DMS153 treated with DMSO at 0.1 percent for 48 hours (cell line): Measurements from ENCODE around the gene B4GALT1.

Experiments used
- DNase-seq: peaks from one replicate; lab custom pipeline; 2025; ENCODE audit not compliant: unreplicated experiment; lab: John Stamatoyannopoulos, UW

Gene B4GALT1

DNA sequence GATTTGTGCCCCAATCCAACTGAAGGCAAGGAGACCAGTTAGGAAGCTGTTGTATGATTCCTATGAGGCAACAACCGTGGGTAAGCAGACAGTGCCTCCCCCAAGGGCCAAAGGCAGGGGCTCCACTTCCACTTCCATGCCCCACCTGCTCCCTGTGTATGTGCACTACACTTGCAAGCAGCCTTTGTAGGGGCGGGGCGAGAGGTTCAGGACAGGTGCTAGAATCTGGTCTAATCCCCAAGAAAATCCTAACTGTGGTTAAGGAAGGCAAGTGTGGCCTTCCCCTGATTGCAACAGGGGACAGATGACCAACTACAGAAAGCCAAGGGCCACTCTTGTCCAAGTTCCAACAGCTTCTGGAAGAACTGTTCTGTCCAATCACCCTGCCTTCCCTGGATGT lies 41.7 kb downstream of the B4GALT1 start:
- DNase-seq: no peak

DNA sequence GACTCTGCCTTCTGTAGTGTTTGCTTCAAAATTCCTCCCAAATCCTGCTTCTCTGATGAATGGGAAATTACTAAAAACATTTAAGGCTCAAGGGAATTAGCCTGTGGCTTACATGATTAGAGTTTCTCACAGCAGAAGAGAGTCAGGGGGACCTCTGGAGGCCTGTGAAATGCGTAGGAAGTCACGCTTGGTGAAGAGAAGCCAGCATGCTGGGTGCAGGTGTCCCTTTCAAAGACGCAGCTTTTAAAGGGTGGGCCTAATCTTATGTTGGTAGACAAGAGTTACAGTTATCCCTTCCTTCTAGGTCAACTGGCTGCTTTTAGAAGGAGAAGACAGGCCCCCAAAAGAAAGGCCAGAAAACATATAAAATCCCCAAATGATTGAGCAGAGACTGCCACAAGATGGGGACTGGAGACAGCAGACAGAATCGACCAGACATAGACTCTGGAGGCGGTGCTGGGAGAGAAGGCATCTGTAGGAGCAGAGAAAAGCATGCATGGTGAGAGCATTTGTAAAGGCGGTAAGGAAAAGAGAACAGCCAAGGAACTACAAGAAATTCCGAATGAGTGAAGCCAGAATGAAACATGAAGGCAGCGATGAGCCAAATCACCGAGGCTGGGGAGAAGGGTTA lies 42.3 kb downstream of the B4GALT1 start:
- DNase-seq: no peak

DNA sequence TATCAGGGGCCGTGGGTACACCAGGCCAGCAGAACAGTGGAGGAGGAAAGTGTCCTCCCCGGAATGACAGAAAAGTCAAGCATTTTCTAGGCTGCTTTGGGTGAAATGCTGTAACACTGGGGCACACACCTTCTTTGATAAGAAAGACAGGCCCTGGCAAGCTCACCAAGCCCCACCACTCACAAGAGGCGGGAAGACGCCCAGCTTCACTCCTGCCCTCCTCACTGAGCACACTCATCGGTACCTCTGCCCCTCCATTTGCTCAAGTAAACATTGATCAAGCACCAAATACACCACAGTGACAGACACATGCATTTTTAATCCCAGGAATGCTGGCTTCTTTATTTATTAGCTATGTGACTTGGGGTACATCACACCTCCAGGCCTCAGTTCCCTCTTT lies 43.1 kb downstream of the B4GALT1 start:
- no peak for DNase-seq

DNA sequence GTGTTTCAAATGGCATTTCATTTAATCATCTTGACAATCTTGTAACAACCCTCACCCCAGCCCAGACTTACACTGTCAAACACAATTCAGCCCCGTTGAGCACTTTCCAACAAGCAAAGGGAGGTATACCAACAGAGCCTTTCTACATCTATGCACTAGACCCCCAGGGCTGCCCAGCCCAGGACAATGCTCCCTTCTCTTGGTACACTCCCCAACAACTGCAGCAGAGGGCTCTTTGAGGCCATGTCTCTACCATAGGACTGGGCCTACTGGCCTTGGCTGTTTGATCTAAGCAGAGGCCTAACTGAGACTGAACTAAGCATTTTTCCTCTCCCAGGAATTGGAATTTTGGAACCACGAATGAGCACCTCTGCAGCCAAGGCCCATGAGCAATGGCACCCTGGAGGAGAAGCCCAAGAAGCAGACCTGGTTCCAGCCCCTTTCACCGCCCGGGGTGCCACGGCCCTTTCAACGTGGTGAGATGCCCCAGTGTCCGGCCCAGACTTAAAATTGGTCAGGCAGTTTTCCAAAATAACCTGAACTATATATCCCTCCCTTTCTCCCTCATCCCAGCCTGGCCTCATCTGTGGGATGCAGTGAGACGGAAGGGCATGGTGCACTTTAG lies 43.6 kb downstream of the B4GALT1 start:
- DNase-seq: no peak

GRCh38 chr9:33120620-33121019 lies 46.5 kb downstream of the B4GALT1 start:
- no peak for DNase-seq

DNA sequence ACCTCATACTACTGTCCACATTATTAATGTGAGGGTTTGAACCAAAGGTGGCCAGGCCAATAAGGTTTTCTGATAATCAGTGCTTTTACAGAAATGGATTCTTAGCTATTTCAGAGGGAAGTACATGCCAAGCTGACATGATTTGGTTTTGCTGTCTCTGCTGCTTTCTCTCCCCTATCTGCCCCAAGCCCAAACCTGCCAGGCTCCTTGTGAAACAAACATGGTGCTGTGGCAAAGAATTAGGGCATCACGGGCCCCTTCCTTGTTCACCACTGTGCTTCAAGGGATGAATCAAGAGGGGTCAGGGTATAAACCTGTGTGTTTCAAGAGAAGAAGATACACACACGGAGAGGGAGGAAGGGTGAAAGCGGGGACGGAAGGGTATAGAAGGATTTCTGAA lies 49.3 kb downstream of the B4GALT1 start:
- no peak for DNase-seq

DNA sequence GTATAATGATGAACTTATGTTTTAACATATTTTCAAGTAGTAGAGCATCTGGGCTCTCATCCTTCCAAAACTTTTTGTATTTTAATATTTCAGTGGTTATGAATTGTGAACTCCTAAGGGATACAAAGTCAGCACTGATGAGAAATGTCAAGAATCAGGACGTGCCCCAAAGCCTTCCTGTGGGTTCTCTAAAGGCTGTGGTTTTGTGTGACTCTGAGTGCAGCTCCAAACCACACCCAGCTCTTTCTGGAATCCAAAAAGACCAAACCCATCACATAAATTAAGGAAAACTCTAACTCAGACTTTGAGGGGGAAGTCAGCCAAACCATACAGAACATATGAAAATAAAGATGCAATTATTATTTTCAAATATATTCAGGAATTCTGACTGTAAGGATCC lies 49.8 kb downstream of the B4GALT1 start:
- DNase-seq: no peak

- no peak for DNase-seq
These were observed 50.3 kb downstream of the B4GALT1 start for GRCh38 chr9:33116860-33117259.

- no peak for DNase-seq
These were observed 52.4 kb downstream of the B4GALT1 start for GRCh38 chr9:33114746-33115145.

DNA sequence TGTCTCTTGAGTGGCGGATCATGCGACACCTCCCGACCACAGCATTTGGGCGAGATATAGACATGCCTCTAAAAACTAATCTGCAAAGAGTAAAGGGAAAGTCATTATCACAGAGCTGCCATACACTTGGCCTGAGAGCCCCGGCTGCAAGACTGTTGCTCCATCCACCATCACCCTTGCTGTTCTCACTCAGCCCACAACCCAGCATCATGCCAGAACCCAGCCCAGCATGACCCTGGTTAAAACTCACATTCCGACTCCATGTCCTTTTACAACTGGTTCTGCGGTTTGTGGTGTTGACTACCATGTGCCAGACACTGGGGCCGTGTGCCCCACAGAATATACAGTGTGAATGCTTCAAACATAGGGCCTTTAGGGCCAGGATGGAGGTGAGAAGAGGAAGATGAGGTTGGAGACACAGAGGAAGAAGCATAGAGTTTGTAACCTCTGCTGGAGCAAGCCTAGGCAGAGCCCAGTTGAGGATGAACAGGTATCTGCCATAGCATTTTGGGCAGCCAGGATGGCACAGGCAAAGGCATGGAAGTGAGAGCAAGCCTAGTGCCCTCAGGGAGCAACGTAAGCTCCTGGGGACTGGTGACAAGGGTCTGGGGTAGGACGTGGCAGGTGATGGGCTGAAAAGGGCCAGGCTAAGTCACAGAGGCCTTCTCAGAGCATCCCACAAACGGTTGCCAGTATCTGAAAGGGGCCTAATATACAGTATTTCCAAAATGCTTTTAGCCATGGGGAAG lies 53.2 kb downstream of the B4GALT1 start:
- DNase-seq: no peak

- no peak for DNase-seq
These were observed 55.0 kb downstream of the B4GALT1 start for GRCh38 chr9:33112094-33112493.

GRCh38 chr9:33111631-33112030 lies 55.5 kb downstream of the B4GALT1 start:
- DNase-seq: no peak

- no peak for DNase-seq
These were observed 56.5 kb downstream of the B4GALT1 start for GRCh38 chr9:33110686-33111085.

DNA sequence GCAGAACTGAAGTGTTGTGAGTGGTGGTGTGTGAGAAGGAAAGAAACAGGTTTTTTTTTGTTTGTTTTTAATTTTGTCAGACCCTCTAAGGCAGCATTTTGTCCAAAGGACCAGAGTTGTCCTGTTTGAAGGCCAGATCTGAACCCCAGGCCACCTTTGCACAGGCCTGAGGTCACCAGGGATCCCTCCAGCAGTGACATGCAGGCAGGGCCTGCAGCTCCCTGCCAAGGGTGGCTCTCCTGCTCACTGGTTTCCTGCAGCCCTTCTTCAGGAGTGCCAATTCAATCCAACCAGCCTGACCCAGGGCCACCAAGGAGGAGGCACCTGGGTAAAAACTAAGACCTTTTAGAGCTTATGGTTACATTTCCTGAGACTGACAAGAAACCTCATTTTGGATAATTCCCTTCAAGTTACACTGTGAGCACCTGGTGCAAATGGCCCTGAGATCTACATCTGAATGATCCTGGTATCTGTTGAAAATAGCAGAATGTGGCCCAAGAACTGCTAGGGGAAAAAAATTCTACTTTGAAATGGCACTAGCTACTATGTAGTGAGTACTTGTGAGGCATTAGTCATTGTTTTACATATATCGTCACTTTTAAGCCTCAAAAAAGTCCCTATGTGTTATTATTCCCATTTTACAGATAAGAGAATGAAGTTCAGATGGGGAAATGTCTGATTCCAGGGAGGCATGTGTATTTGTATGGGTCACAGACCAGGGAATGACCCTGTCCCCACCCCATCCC lies 57.1 kb downstream of the B4GALT1 start:
- DNase-seq: no peak

DNA sequence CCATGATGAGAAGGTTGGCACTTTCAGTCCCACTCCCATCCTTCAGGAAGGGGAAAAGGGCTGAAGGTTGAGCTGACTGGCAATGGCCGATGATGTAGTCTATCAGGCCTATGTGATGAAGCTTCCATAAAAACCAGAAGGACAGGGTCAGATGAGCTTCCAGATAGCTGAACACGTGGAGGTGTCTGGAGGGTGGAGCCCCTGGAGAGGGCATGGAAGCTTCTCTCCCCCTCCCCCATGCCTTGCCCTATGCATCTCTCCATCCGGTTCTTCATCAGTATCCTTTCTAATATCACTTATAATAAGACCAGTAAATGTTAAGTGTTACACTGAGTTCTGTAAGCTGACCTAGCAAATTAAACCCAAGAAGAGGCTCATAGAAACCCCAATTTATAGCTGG lies 58.0 kb downstream of the B4GALT1 start:
- no peak for DNase-seq

DNA sequence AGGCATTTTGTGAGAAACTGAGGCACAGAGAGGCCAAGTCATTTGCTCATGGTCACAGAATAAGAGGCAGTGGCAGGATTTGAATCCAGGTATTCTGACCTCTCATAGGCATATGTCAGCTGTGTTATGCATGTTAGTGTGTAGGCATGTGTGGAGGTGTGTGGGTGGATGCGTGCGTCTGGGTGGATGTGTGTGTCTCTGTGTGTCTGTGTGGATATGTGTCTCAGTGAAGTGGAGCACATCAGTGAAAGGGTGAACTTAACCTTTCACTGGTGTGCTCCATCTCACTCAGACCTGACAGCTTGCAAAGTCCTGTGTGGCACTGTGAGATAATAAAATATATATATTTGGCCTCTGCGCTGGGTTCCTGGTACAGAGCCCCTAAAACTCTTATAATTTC lies 58.7 kb downstream of the B4GALT1 start:
- DNase-seq: no peak

GRCh38 chr9:33107762-33108161 lies 59.4 kb downstream of the B4GALT1 start:
- DNase-seq: no peak

GRCh38 chr9:33106827-33107621 lies 60.1 kb downstream of the B4GALT1 start:
- no peak for DNase-seq

- DNase-seq: no peak
These were observed 60.8 kb downstream of the B4GALT1 start for GRCh38 chr9:33106372-33106771.

DNA sequence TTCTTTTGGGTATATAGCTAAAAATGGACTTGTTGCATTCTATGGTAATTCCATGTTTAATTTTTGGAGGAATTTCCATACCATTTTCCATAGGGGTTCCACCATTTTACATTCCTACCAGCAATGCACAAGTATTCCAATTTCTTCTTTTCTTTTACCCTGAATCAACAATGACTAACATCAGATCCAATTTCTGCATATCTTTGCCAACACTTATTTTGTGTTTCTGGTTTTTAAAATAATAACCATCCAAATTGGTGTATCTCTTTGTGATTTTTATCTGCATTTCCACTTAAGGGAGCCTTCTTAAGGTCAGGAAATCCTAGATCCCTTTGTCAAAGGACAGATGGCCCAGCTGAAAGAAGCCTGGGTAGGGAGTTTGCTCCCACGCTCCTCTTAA lies 61.2 kb downstream of the B4GALT1 start:
- no peak for DNase-seq

DNA sequence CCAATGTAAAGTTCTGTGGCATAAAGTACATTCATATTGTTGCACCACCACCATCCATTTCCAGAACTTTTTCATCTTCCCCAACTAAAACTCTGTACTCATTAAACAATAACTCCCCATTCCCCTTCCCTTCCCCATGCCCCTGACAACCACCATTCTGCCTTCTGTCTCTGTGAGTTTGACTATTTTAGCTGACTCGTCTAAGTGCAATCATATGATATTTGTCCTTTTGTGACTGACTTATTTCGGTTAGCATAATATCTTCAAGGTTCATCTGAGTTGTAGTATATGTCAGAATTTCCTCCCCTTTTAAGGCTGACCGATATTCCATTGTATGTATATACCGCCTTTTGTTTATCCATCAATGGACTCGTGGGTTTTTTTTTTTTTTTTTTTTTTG lies 61.6 kb downstream of the B4GALT1 start:
- DNase-seq: no peak
